ENCODE measurements around the gene RETREG1. TPM values are rescaled to one million over a fixed set of nuclear protein-coding genes. Genes with fewer than 3 reads are reported as not detected.

The RETREG1 gene
- total and polyA plus RNA-seq, 2 donors (not counting 3 experiments of a cell fraction or from before 2014, with no cell fraction given) = 0.46 TPM; not detected in 1

GRCh38 chr5:16586556-16586955 is 30.2 kb downstream of the RETREG1 start:
- intact Hi-C loops (cut with micrococcal nuclease) = no loop called here
- no peaks in the 10 kb centered on the region for H3K36me3 ChIP-seq (ENCODE audit: control insufficient read depth in 2 of 2, extremely low read depth in 1 of 2, insufficient read depth in 2 of 2, low read length in 2 of 2)
- no TSS peak for BruUV-seq (replicated peaks)
- H3K4me2 ChIP-seq (ENCODE audit: insufficient read depth, low read length) = no peak overlapping the region
- H3K9me3 ChIP-seq (replicated peaks; ENCODE audit: control insufficient read depth, insufficient read depth, low read length) = no peaks in the 10 kb centered on the region
- FAIRE-seq (no peak), DNase-seq (ENCODE audit: low read depth, low spot score) (no peak)
- H3K27me3 ChIP-seq (ENCODE audit: control insufficient read depth in 2 of 2, insufficient read depth in 2 of 2, low read length in 2 of 2) = peaks cover 0 to 2% of the 10 kb centered on the region in 2 experiments
- dilution Hi-C loops (cut with MboI; ENCODE audit: extremely low pct_ligation_motif_present, low sequenced_read_pairs) = no loop called here
- no peaks in the 10 kb centered on the region for H3K79me2 ChIP-seq (ENCODE audit: control insufficient read depth, insufficient read depth, low read length)
- H3K9me1 ChIP-seq (replicated peaks; ENCODE audit: control insufficient read depth, extremely low read depth, insufficient read depth, low read length) = no peaks in the 10 kb centered on the region
- ChIA-PET CTCF (interaction anchor here (2.1 to 2.6 kb wide), 2 partner anchors 8 to 14 kb away, joined by 9 to 14 read pairs; no protein-coding TSS in a partner anchor), POLR2A (no interaction called here)
- no peaks in the 10 kb centered on the region for H4K20me1 ChIP-seq (replicated peaks; ENCODE audit: control insufficient read depth, extremely low read depth, insufficient read depth, low read length)
- no peaks in the 10 kb centered on the region for H3K4me1 ChIP-seq (ENCODE audit: control insufficient read depth, extremely low read depth, insufficient read depth, low read length)
- no peak overlapping the region for H2AFZ ChIP-seq (ENCODE audit: low read depth, low read length)
- no peak overlapping the region for H3K27ac ChIP-seq (ENCODE audit: insufficient read depth, low read depth, low read length)
- no peak overlapping the region for H3K9ac ChIP-seq (replicated peaks; ENCODE audit: extremely low read depth, insufficient read depth, low read length)
- no peak overlapping the region for H3K4me3 ChIP-seq (replicated peaks in 1 of 3; ENCODE audit: insufficient read depth in 1 of 3, low read depth in 1 of 3, low read length in 3 of 3)
- TF ChIP-seq POLR2AphosphoS5 (IDR thresholded peaks at IDR 0.05; ENCODE audit: insufficient read depth, low read depth, low read length) = no peak
- no peak for TF ChIP-seq MYC (IDR thresholded peaks at IDR 0.05; ENCODE audit: low read depth, low read length)
- no peak for TF ChIP-seq CTCF (IDR thresholded peaks at IDR 0.05; ENCODE audit: extremely low read depth in 1 of 2, insufficient read depth in 1 of 2, low read depth in 1 of 2, low read length in 2 of 2)
- no peak for TF ChIP-seq GATA2 (IDR thresholded peaks at IDR 0.05; ENCODE audit: insufficient read depth, insufficient read length, low read depth, low read length)
- no peak for TF ChIP-seq POLR2A (IDR thresholded peaks at IDR 0.05; ENCODE audit: low read depth, low read length)
- no peak for TF ChIP-seq JUN (IDR thresholded peaks at IDR 0.05; ENCODE audit: borderline replicate concordance, insufficient read depth, insufficient read length, low read depth)
- TF ChIP-seq EZH2 (IDR thresholded peaks at IDR 0.05; ENCODE audit: borderline replicate concordance, low read depth, low read length, severe bottlenecking) = no peak
- TF ChIP-seq MAX (IDR thresholded peaks at IDR 0.05; ENCODE audit: insufficient read depth, insufficient read length) = no peak
- TF ChIP-seq FOS (IDR thresholded peaks at IDR 0.05; ENCODE audit: borderline replicate concordance, insufficient read depth, low read length) = no peak
